Measurements from ENCODE around the gene RUNX2.

DNA sequence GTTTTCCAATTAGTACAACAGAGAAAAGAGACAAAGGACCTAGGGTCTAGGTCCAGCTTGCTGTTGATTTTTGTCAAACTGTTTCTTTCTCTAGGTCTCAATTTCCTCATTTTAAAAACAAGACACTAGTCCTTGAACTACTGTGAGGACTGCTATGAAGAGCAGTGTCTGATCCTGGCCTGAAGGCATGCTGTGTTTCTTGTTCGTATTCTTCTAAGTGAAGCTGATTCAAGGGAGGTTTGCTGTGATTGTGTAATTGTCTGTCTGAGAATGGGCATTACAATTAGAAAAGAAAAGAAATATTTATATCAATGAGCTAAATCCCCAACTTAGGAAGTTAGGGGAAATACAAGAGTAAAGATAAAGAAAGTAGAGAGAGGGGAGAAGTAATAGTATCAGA is 277.8 kb downstream of the RUNX2 start:
- TF ChIP-seq, protein P1, sequence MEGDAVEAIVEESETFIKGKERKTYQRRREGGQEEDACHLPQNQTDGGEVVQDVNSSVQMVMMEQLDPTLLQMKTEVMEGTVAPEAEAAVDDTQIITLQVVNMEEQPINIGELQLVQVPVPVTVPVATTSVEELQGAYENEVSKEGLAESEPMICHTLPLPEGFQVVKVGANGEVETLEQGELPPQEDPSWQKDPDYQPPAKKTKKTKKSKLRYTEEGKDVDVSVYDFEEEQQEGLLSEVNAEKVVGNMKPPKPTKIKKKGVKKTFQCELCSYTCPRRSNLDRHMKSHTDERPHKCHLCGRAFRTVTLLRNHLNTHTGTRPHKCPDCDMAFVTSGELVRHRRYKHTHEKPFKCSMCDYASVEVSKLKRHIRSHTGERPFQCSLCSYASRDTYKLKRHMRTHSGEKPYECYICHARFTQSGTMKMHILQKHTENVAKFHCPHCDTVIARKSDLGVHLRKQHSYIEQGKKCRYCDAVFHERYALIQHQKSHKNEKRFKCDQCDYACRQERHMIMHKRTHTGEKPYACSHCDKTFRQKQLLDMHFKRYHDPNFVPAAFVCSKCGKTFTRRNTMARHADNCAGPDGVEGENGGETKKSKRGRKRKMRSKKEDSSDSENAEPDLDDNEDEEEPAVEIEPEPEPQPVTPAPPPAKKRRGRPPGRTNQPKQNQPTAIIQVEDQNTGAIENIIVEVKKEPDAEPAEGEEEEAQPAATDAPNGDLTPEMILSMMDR (IDR thresholded peaks at IDR 0.05) = no peak
- TF ChIP-seq POLR2AphosphoS5 (IDR thresholded peaks at IDR 0.05; ENCODE audit: low read depth, low read length) (no peak), TCF7L2 (IDR thresholded peaks at IDR 0.05; ENCODE audit: low read depth, low read length) (no peak), SIN3A (IDR thresholded peaks at IDR 0.05; ENCODE audit: borderline replicate concordance, insufficient read depth, low read depth, low read length) (no peak)
- TF ChIP-seq, protein P2, sequence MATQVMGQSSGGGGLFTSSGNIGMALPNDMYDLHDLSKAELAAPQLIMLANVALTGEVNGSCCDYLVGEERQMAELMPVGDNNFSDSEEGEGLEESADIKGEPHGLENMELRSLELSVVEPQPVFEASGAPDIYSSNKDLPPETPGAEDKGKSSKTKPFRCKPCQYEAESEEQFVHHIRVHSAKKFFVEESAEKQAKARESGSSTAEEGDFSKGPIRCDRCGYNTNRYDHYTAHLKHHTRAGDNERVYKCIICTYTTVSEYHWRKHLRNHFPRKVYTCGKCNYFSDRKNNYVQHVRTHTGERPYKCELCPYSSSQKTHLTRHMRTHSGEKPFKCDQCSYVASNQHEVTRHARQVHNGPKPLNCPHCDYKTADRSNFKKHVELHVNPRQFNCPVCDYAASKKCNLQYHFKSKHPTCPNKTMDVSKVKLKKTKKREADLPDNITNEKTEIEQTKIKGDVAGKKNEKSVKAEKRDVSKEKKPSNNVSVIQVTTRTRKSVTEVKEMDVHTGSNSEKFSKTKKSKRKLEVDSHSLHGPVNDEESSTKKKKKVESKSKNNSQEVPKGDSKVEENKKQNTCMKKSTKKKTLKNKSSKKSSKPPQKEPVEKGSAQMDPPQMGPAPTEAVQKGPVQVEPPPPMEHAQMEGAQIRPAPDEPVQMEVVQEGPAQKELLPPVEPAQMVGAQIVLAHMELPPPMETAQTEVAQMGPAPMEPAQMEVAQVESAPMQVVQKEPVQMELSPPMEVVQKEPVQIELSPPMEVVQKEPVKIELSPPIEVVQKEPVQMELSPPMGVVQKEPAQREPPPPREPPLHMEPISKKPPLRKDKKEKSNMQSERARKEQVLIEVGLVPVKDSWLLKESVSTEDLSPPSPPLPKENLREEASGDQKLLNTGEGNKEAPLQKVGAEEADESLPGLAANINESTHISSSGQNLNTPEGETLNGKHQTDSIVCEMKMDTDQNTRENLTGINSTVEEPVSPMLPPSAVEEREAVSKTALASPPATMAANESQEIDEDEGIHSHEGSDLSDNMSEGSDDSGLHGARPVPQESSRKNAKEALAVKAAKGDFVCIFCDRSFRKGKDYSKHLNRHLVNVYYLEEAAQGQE (IDR thresholded peaks at IDR 0.05; ENCODE audit: insufficient read depth in 1 of 2, low read depth in 2 of 2, low read length in 1 of 2) = no peak
